Stimulated activated CD4-positive, alpha-beta T cell treated with anti-CD3 and anti-CD28 coated beads, Interleukin-1b, Interleukin-23, amount 100 ng/mL, for 24 hours (primary cell): ENCODE data around the gene DDX27.
A peak's percentile ranks its signal among the peaks of the same experiment; 100 is the strongest.
"Not testable (repeated sequence)": the region's sequence is repeated elsewhere in the genome, so short reads cannot be mapped to it uniquely, and the experiment has no call there.

ENCODE experiments used
- DNase-seq, 4 experiments: peaks; one replicate each; pipeline ENCODE4 v3.0.0-alpha.2; 2020; ENCODE audit warnings: low read depth in 4 of 4, low spot score in 1 of 4

Gene DDX27

GRCh38 chr20:49203011-49203410 is 16.2 kb upstream of the DDX27 start:
- DNase-seq, result no peak

GRCh38 chr20:49203746-49204145 is 15.5 kb upstream of the DDX27 start:
- no peak for DNase-seq

- DNase-seq, result no peak
Measured at GRCh38 chr20:49207076-49207475, 12.1 kb upstream of the DDX27 start.

GRCh38 chr20:49210101-49210756 is 9.0 kb upstream of the DDX27 start:
- no peak for DNase-seq

- no peak for DNase-seq
Measured at GRCh38 chr20:49210757-49211110, 8.5 kb upstream of the DDX27 start.

DNA sequence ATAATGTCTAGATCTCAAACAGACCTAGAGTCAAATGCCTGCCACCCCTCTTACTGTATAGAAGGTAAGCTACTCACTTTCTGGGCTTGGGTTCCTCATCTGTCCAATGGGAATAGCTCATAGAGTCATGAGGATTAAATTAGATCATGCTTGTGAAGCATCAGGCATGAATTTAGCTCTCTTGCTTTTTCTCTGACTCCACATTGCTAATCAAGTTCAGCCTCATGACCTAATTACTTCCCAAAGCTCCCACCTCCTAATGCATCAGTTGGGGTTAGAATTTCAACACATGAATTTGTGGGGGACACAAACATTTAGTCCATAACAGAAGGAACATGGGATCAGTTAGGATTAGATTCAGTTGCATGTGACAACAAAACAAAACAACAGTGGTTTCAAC is 4.6 kb upstream of the DDX27 start:
- DNase-seq, result no peak

GRCh38 chr20:49215232-49215631 is 4.0 kb upstream of the DDX27 start:
- no peak for DNase-seq

- peak; percentile 92 to 98 (median 97) for DNase-seq
Measured at GRCh38 chr20:49216991-49217578, 2.1 kb upstream of the DDX27 start.

GRCh38 chr20:49218739-49219090 is 501 bp upstream of the DDX27 start:
- not testable (repeated sequence) for DNase-seq

DNA sequence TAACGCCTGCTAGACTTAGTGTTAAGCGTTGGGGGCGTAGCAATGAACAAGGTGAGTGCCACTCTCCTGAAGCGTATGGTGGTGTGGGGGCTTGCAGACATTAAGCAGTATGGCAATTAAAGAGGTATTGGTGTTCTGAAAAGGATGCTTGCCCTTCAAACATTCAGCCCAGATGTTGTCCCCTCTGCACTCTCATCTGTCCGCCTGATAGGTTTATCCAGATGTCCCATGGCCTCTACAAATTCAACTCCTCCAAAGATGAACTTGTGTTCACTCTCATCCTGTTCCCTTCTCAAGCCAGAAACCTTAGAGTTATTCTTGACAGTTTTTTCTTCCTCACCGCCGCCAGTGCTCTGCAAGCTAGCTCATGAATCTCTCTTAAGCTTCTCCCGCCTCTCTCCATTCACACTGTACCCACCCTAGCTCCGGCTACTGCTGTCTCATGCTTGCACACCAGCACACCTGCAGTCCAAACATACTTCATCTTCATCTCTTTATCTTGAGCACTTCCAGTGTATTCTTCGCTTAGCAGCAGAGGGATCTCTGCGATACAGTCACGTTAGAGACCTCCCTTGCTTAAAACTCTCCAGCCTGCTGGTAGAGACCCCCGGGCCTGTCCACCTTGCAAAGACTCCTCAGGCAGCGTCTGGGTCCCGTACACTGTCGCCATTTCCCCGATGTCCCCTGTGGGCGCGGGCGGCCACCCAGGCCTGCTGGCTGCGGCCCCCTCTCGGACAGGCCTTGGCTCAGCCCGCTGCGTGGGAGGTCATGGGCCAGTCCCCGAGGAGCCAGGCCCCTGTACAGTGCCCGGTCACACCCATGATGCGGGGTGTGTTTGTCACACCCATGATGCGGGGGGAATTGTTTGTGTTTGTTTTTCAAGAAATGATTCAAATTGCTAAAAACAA is 962 bp downstream of the DDX27 start:
- no peak for DNase-seq

- DNase-seq, result no peak
Measured at GRCh38 chr20:49225896-49226295, 6.7 kb downstream of the DDX27 start.

GRCh38 chr20:49228676-49229075 is 9.5 kb downstream of the DDX27 start:
- no peak for DNase-seq

DNA sequence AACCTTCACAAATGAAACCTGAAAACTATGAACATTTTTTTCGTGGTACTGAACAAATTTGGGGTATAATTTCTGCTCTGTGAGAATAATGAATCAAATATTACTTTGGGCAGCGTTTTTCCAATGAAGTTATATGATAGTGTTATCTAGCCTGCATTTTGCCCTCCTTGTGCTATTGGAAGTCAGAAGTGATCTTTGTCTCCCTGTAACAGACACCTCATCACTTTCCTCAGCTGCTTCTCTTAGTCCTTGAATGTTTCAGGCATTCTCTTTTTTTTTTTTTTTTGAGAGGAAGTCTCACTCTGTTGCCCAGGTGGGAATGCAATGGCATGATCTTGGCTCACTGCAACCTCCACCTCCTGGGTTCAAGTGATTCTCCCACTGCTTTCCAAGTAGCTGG is 10.2 kb downstream of the DDX27 start:
- no peak for DNase-seq

- no peak for DNase-seq
Measured at GRCh38 chr20:49230021-49230420, 10.8 kb downstream of the DDX27 start.

GRCh38 chr20:49230561-49231133 is 11.4 kb downstream of the DDX27 start:
- DNase-seq, result no peak

GRCh38 chr20:49231471-49231870 is 12.3 kb downstream of the DDX27 start:
- no peak for DNase-seq

GRCh38 chr20:49233226-49233625 is 14.0 kb downstream of the DDX27 start:
- no peak for DNase-seq

GRCh38 chr20:49234831-49235230 is 15.6 kb downstream of the DDX27 start:
- no peak for DNase-seq

DNA sequence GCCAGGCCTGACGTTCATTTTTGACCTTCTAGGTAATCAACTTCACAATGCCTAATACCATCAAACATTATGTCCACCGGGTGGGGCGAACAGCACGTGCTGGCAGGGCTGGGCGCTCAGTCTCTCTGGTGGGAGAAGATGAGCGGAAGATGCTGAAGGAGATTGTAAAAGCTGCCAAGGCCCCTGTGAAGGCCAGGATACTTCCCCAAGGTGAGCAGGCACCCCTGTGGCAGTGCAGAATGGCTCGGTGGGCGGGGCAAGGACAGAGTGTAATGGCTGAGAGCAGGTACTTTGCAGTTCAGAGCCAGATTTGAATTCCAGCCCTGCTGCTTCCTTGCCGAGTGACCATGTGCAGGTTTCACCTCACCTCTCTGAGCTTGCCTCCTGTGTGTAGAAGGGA is 17.1 kb downstream of the DDX27 start:
- DNase-seq, result no peak

DNA sequence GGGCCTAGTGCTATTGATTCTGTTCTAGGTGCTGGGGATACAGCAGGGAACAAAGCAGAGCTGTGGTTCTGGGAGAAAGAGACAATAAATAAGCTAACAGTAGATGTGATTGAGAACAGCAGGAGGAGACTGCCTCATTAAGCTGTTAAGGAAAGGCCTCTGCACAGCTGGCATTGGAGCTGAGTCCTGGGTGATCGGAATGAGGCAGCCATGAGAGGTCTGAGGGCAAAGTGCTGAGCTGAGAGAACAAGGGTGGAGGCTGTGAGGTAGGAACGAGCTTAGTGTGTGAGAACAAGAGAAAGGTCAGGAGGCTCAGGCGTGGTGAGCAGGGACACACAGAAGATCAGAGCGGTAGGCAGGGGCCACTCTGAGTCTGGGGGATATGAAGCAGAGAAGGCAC is 18.3 kb downstream of the DDX27 start:
- DNase-seq, result no peak

- DNase-seq, result no peak
Measured at GRCh38 chr20:49245921-49246740, 26.9 kb downstream of the DDX27 start.
